Suprapubic skin (tissue), 3 donors: Measurements from ENCODE around the gene FBRSL1.

Experiments used
- CTCF ChIP-seq, 2 donors: fragments of 200-600 bp in 1 of 2; fragments of 450-650 bp in 1 of 2; sonication (generic) in 1 of 2; IDR thresholded peaks; one replicate each; pipeline ENCODE4 v1.5.1; 2016 to 2019; ENCODE audit warnings: antibody characterized with exemption in 2 of 2, mild to moderate bottlenecking in 1 of 2, moderate library complexity in 1 of 2
- POLR2A ChIP-seq, 2 donors: fragments of 450-650 bp; IDR thresholded peaks; one replicate each; pipeline ENCODE4 v1.6.1; 2017; ENCODE audit warnings: antibody characterized with exemption in 2 of 2, mild to moderate bottlenecking in 2 of 2, moderate library complexity in 2 of 2

DNA sequence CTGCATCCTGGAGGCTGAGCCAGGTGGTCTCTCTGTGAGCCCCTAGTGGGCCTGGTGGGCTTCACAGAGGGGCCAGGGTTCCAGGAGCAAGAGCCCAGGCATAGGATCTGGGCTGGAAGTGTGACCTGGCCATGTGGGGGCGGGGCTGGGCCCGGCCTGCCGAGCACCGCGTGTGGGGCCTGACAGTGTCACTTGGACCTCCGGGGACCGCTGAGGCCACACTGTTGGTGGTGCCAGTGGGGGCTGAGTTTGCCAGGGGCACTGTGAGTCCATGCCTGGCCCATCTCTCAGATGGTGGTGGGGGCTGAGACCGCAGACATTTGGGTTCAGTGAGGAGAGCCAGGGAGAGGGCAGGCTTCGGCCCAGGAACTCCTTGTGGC is 5.2 kb downstream of the FBRSL1 start:
- TF ChIP-seq POLR2A (IDR thresholded peaks at IDR 0.05) (no peak), CTCF (IDR thresholded peaks at IDR 0.05) (no peak)
